T-helper 2 cell treated with Interferon-gamma antibody and Interleukin-4, amounts not matched to agents 100 ng/mL and 5 ng/mL, for 36 hours (primary cell): ENCODE data around the gene CCDC3. TPM values are rescaled to one million over a fixed set of nuclear protein-coding genes. Genes with fewer than 3 reads are reported as not detected.

Experiments used
- total RNA-seq: library from RNA; stranded (reverse); gene quantifications from 2 replicates; pipeline ENCODE4 v1.2.3, GENCODE V29; 2022

CCDC3 gene
- total RNA-seq, 1 donor from 2014 or later = 0.07 TPM

Other genes starting within 250 kb of the CCDC3 start
- 96.1 and 98.2 TPM in 2 replicates for gene OPTN, start 98.5 kb upstream of the CCDC3 start, total RNA-seq
- gene MCM10, start 159.8 kb upstream of the CCDC3 start, total RNA-seq = 61.7 and 65.0 TPM in 2 replicates
- not detected in 2 replicates for gene UCMA, start 232.7 kb upstream of the CCDC3 start, total RNA-seq